ENCODE results near the gene FOXJ1.

The FOXJ1 gene

GRCh38 chr17:76089680-76090516 lies 51.1 kb downstream of the FOXJ1 start:
- DNase-seq: no peak

GRCh38 chr17:76088868-76089576 lies 52.0 kb downstream of the FOXJ1 start:
- no peak for DNase-seq

GRCh38 chr17:76088041-76088867 lies 52.8 kb downstream of the FOXJ1 start:
- DNase-seq: no peak

GRCh38 chr17:76087531-76087930 lies 53.5 kb downstream of the FOXJ1 start:
- DNase-seq: no peak

- DNase-seq: no peak
These were observed 54.7 kb downstream of the FOXJ1 start for GRCh38 chr17:76086384-76086783.
